Thyroid gland (tissue), 4 donors: ENCODE data around the gene HSPB8. TPM values are rescaled to one million over a fixed set of nuclear protein-coding genes. Genes with fewer than 3 reads are reported as not detected.

Experiments
- DNase-seq, 2 donors: peaks; one replicate each; pipeline ENCODE4 v3.0.0-alpha.2; 2019
- H3K27ac ChIP-seq, 3 donors: fragments of 200-600 bp; sonication (generic); 1 replicate in 2 of 3; 2 replicates in 1 of 3; pipeline ENCODE4 v1.5.1; 2016 to 2019; ENCODE audit warnings: mild to moderate bottlenecking in 1 of 3, moderate library complexity in 1 of 3
- H3K27me3 ChIP-seq: fragments of 200-600 bp; sonication (generic); one replicate; pipeline ENCODE4 v1.5.1; 2019
- H3K36me3 ChIP-seq, 2 donors: fragments of 200-600 bp; sonication (generic); one replicate each; pipeline ENCODE4 v1.5.1; 2016 to 2019
- H3K4me1 ChIP-seq, 2 donors: fragments of 200-600 bp; sonication (generic); one replicate each; pipeline ENCODE4 v1.5.1; 2017 to 2019
- H3K4me3 ChIP-seq, 3 donors: fragments of 200-600 bp; sonication (generic); replicated peaks in 1 of 3; 1 replicate in 2 of 3; 2 replicates in 1 of 3; pipeline ENCODE4 v1.5.1; 2016; ENCODE audit warnings: mild to moderate bottlenecking in 1 of 3
- H3K9me3 ChIP-seq: fragments of 200-600 bp; sonication (generic); one replicate; pipeline ENCODE4 v1.5.1; 2017
- CTCF ChIP-seq, 6 experiments: fragments of 200-600 bp in 3 of 6; fragments of 450-650 bp in 3 of 6; sonication (generic) in 3 of 6; IDR thresholded peaks; one replicate each; pipeline ENCODE4 v1.5.1; 2016 to 2019; ENCODE audit warnings: antibody characterized with exemption in 6 of 6, mild to moderate bottlenecking in 2 of 6, inconsistent platforms in 1 of 6, moderate library complexity in 1 of 6
- POLR2A ChIP-seq, 2 donors: fragments of 450-650 bp; IDR thresholded peaks; one replicate each; pipeline ENCODE4 v1.6.1; 2017; ENCODE audit warnings: antibody characterized with exemption in 2 of 2, mild to moderate bottlenecking in 2 of 2, moderate library complexity in 1 of 2
- WGBS, 2 donors: methylation state at CpG; one replicate each; pipeline ENCODE4 v1.1.5; 2017; 5-methylcytosine and 5-hydroxymethylcytosine counted together
- intact Hi-C: fragments of 100-400 bp; cut with DNase I; formaldehyde crosslinking; loops from one replicate; pipeline ENCODE4 v1.15.1; 2023
- total RNA-seq, 4 donors: library from RNA; depleted of rRNA; stranded (reverse); fragments of >200 nt; gene quantifications; one replicate each; pipeline ENCODE4 v1.2.3, GENCODE V29; 2016

HSPB8 gene
- total RNA-seq, 4 donors from 2014 or later, result 39.0 to 73.9 (median 53.0) TPM

GRCh38 chr12:119157528-119157927 is 21.2 kb upstream of the HSPB8 start:
- H3K27ac ChIP-seq, result peak overlapping the region in 1 of 3 donors; percentile 24
- TF ChIP-seq CTCF (IDR thresholded peaks at IDR 0.05), result no peak
- TF ChIP-seq POLR2A (IDR thresholded peaks at IDR 0.05), result no peak

GRCh38 chr12:119157978-119158377 is 20.8 kb upstream of the HSPB8 start:
- H3K4me1 ChIP-seq, result peaks cover 4 to 10% of the 10 kb centered on the region in 2 donors
- H3K9me3 ChIP-seq, result no peaks in the 10 kb centered on the region
- no peaks in the 10 kb centered on the region for H3K36me3 ChIP-seq
- no peaks in the 10 kb centered on the region for H3K27me3 ChIP-seq
- intact Hi-C loops, result no loop called here
- TF ChIP-seq CTCF (IDR thresholded peaks at IDR 0.05), result no peak
- no peak for TF ChIP-seq POLR2A (IDR thresholded peaks at IDR 0.05)
- H3K4me3 ChIP-seq, result no peak overlapping the region
- DNase-seq, result no peak
- peak overlapping the region in 1 of 3 donors; percentile 24 for H3K27ac ChIP-seq
- 83 to 90% methylated on average over 7 of the region's 7 CpGs for WGBS, 2 donors

More at GRCh38 chr12:119157528-119157927, 21.2 kb upstream of the HSPB8 start:
- Histone ChIP-seq H3K27me3 (no peaks in the 10 kb centered on the region), H3K9me3 (no peaks in the 10 kb centered on the region), H3K36me3 (no peaks in the 10 kb centered on the region), H3K4me3 (no peak overlapping the region), H3K4me1 (peaks cover 4 to 10% of the 10 kb centered on the region in 2 donors)
- intact Hi-C loops, result no loop called here
- DNase-seq, result peak; percentile 59 to 73
- WGBS, 2 donors, result 44 to 54% methylated on average over 3 to 6 of the region's 6 CpGs

- intact Hi-C loops, result no loop called here
- H3K27ac ChIP-seq, result no peak overlapping the region
- no peaks in the 10 kb centered on the region for H3K27me3 ChIP-seq
- peaks cover 4 to 10% of the 10 kb centered on the region in 2 donors for H3K4me1 ChIP-seq
- H3K36me3 ChIP-seq, result no peaks in the 10 kb centered on the region
- 85 to 86% methylated on average over 7 of the region's 7 CpGs for WGBS, 2 donors
- DNase-seq, result no peak
- no peak for TF ChIP-seq POLR2A (IDR thresholded peaks at IDR 0.05)
- TF ChIP-seq CTCF (IDR thresholded peaks at IDR 0.05), result no peak
- no peaks in the 10 kb centered on the region for H3K9me3 ChIP-seq
- H3K4me3 ChIP-seq, result no peak overlapping the region
These were observed 20.3 kb upstream of the HSPB8 start for GRCh38 chr12:119158402-119158801.

- Histone ChIP-seq H3K9me3 (no peaks in the 10 kb centered on the region), H3K27ac (no peak overlapping the region), H3K4me1 (peaks cover 4 to 10% of the 10 kb centered on the region in 2 donors), H3K27me3 (no peaks in the 10 kb centered on the region), H3K36me3 (no peaks in the 10 kb centered on the region), H3K4me3 (no peak overlapping the region)
- 83 to 87% methylated on average over 2 of the region's 2 CpGs for WGBS, 2 donors
- no peak for TF ChIP-seq POLR2A (IDR thresholded peaks at IDR 0.05)
- no peak for TF ChIP-seq CTCF (IDR thresholded peaks at IDR 0.05)
- intact Hi-C loops, result no loop called here
- DNase-seq, result no peak
These were observed 18.9 kb upstream of the HSPB8 start for GRCh38 chr12:119159844-119160243.

GRCh38 chr12:119167902-119168301 is 10.8 kb upstream of the HSPB8 start:
- H3K36me3 ChIP-seq, result no peaks in the 10 kb centered on the region
- intact Hi-C loops, result no loop called here
- H3K4me1 ChIP-seq, result peaks cover 3 to 5% of the 10 kb centered on the region in 2 donors
- no peak overlapping the region for H3K4me3 ChIP-seq
- no peak for DNase-seq
- H3K9me3 ChIP-seq, result no peaks in the 10 kb centered on the region
- no peaks in the 10 kb centered on the region for H3K27me3 ChIP-seq
- TF ChIP-seq CTCF (IDR thresholded peaks at IDR 0.05) (no peak), POLR2A (IDR thresholded peaks at IDR 0.05) (no peak)
- 82 to 84% methylated on average over 3 of the region's 3 CpGs for WGBS, 2 donors
- H3K27ac ChIP-seq, result no peak overlapping the region
